OCI-LY3 (cell line): ENCODE measurements around the gene LRRC8E.

ENCODE experiments used
- H2AFZ ChIP-seq: fragments of 200-600, 300-600 bp; shearing (Covaris generic); 2 replicates; pipeline ENCODE4 v1.6.0; 2014; ENCODE audit warnings: antibody characterized with exemption, low read depth, low read length
- H3K27ac ChIP-seq: fragments of 200-600, 300-600 bp; sonication (generic); 2 replicates; pipeline ENCODE4 v1.5.1; 2014; ENCODE audit warnings: mild to moderate bottlenecking, low read length, moderate library complexity, mixed read lengths
- H3K27me3 ChIP-seq: fragments of 200-600, 300-600 bp; sonication (generic); 2 replicates; pipeline ENCODE4 v1.6.1; 2014; ENCODE audit warnings: low read depth, low read length, mixed read lengths
- H3K36me3 ChIP-seq: fragments of 200-600, 300-600 bp; sonication (generic); replicated peaks from 2 replicates; pipeline ENCODE3; 2014; ENCODE audit warnings: low read depth, low read length, mixed read lengths
- H3K4me1 ChIP-seq: fragments of 300-600, 200-600 bp; sonication (generic); 2 replicates; pipeline ENCODE4 v1.6.1; 2014; ENCODE audit warnings: low read length, mixed read lengths
- H3K4me2 ChIP-seq: fragments of 200-600, 300-600 bp; sonication (generic); 2 replicates; pipeline ENCODE4 v1.6.1; 2014; ENCODE audit warnings: low read length, mixed read lengths
- H3K4me3 ChIP-seq: fragments of 300-600, 200-600 bp; sonication (generic); 2 replicates; pipeline ENCODE4 v1.5.1; 2014; ENCODE audit warnings: antibody characterized with exemption, mild to moderate bottlenecking, low read length, moderate library complexity
- H3K79me2 ChIP-seq: fragments of 300-600, 200-600 bp; shearing (Covaris generic); 2 replicates; pipeline ENCODE4 v1.6.1; 2014; ENCODE audit warnings: mild to moderate bottlenecking, low read length, mixed read lengths
- H3K9ac ChIP-seq: fragments of 300-600, 200-600 bp; shearing (Covaris generic); 2 replicates; pipeline ENCODE4 v1.6.0; 2014; ENCODE audit warnings: mild to moderate bottlenecking, low read length, moderate library complexity
- H3K9me3 ChIP-seq: fragments of 200-600, 300-600 bp; shearing (Covaris generic); 2 replicates; pipeline ENCODE4 v1.6.1; 2014; ENCODE audit warnings: low read length, mixed read lengths; ENCODE audit not compliant: insufficient read depth
- H4K20me1 ChIP-seq: fragments of 200-600, 300-600 bp; sonication (generic); 2 replicates; pipeline ENCODE4 v1.6.1; 2016; ENCODE audit warnings: low read length, mixed read lengths; ENCODE audit not compliant: insufficient read depth
- EZH2phosphoT487 ChIP-seq: fragments of 200-600 bp; shearing (Covaris generic); IDR thresholded peaks from 2 replicates; pipeline ENCODE4 v1.6.1; 2018; ENCODE audit warnings: antibody characterized with exemption, mixed run types, low read depth
- TF ChIP-seq, protein P1 (sequence below): fragments of 200-600, 300-600 bp; sonication (generic); IDR thresholded peaks from 2 replicates; pipeline ENCODE4 v1.5.1; 2014; ENCODE audit warnings: antibody characterized with exemption, low read length, low read depth

LRRC8E gene

GRCh38 chr19:7842661-7843294, 45.5 kb upstream of the LRRC8E start:
- Histone ChIP-seq H3K9me3 (peaks cover 5% of the 10 kb centered on the region; the same call in 1 of the 2 replicates), H3K27ac (no peak overlapping the region), H3K4me3 (no peak overlapping the region), H2AFZ (no peak overlapping the region), H4K20me1 (no peaks in the 10 kb centered on the region), H3K4me1 (peaks cover 9% of the 10 kb centered on the region), H3K79me2 (no peaks in the 10 kb centered on the region), H3K27me3 (no peaks in the 10 kb centered on the region), H3K36me3 (no peaks in the 10 kb centered on the region), H3K9ac (no peak overlapping the region), H3K4me2 (no peak overlapping the region)
- TF ChIP-seq, protein P1, sequence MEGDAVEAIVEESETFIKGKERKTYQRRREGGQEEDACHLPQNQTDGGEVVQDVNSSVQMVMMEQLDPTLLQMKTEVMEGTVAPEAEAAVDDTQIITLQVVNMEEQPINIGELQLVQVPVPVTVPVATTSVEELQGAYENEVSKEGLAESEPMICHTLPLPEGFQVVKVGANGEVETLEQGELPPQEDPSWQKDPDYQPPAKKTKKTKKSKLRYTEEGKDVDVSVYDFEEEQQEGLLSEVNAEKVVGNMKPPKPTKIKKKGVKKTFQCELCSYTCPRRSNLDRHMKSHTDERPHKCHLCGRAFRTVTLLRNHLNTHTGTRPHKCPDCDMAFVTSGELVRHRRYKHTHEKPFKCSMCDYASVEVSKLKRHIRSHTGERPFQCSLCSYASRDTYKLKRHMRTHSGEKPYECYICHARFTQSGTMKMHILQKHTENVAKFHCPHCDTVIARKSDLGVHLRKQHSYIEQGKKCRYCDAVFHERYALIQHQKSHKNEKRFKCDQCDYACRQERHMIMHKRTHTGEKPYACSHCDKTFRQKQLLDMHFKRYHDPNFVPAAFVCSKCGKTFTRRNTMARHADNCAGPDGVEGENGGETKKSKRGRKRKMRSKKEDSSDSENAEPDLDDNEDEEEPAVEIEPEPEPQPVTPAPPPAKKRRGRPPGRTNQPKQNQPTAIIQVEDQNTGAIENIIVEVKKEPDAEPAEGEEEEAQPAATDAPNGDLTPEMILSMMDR = no peak
- no peak for TF ChIP-seq EZH2phosphoT487

DNA sequence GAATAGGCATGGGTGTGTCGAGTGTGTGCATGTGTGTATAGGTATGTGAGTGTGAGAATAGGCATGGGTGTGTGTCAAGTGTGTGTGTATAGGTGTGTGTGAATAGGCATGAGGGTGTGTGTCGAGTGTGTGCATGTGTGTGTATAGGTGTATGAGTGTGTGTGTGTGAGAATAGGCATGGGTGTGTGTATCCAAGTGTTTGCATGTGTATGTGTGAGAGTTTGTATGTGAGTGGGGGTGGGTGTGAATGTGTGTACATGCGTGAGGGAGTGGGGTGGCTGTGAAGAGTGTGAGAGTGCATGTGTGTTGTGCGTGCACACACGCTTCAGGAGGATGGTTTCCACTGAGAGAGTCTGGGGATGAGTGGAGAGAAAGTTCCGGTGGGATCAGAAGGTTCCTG, 44.8 kb upstream of the LRRC8E start:
- H3K9me3 ChIP-seq = peaks cover 5% of the 10 kb centered on the region; the same call in 1 of the 2 replicates
- H3K27ac ChIP-seq = no peak overlapping the region
- H3K27me3 ChIP-seq = no peaks in the 10 kb centered on the region
- no peaks in the 10 kb centered on the region for H3K79me2 ChIP-seq
- no peak overlapping the region for H2AFZ ChIP-seq
- TF ChIP-seq, protein P1 = no peak
- TF ChIP-seq EZH2phosphoT487 = no peak
- peaks cover 9% of the 10 kb centered on the region for H3K4me1 ChIP-seq
- H3K36me3 ChIP-seq = no peaks in the 10 kb centered on the region
- no peak overlapping the region for H3K4me3 ChIP-seq
- no peaks in the 10 kb centered on the region for H4K20me1 ChIP-seq
- H3K9ac ChIP-seq = no peak overlapping the region
- peak overlapping the region; percentile 15 for H3K4me2 ChIP-seq

DNA sequence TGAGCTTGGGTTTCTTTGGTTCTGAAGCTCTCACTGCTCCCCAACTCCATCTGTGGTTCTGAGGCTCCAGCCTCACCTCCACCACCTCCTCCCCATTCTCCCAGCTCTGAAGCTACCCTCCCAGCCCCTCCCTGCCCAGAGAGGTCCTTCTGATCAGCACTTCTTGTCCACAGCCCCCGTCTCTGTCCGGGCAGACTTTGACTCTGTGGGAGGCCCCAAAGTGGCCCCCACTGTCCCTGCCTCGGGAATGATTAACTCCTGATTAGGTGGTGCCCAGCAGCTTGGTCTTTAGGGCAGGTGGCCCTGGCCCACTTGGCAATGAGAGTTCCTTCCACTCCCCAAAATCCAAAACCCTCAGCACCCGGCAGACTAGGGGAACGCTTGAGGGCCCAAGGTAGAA, 43.9 kb upstream of the LRRC8E start:
- H3K4me3 ChIP-seq = no peak overlapping the region

GRCh38 chr19:7844951-7845350, 43.4 kb upstream of the LRRC8E start:
- H3K9me3 ChIP-seq = peaks cover 5% of the 10 kb centered on the region; the same call in 1 of the 2 replicates
- no peaks in the 10 kb centered on the region for H3K79me2 ChIP-seq

More for the DNA sequence above, 43.9 kb upstream of the LRRC8E start:
- peaks cover 5% of the 10 kb centered on the region; the same call in 1 of the 2 replicates for H3K9me3 ChIP-seq
- no peak overlapping the region for H3K9ac ChIP-seq
- no peaks in the 10 kb centered on the region for H3K79me2 ChIP-seq
- no peaks in the 10 kb centered on the region for H3K27me3 ChIP-seq
- H3K4me1 ChIP-seq = peaks cover 9% of the 10 kb centered on the region
- TF ChIP-seq, protein P1 = no peak
- TF ChIP-seq EZH2phosphoT487 = no peak
- H3K27ac ChIP-seq = no peak overlapping the region
- H3K36me3 ChIP-seq = no peaks in the 10 kb centered on the region
- H4K20me1 ChIP-seq = no peaks in the 10 kb centered on the region
- peak overlapping the region; percentile 15; the same call in 1 of the 2 replicates for H3K4me2 ChIP-seq
- H2AFZ ChIP-seq = no peak overlapping the region

More at GRCh38 chr19:7844951-7845350, 43.4 kb upstream of the LRRC8E start:
- peaks cover 9% of the 10 kb centered on the region for H3K4me1 ChIP-seq
- H3K9ac ChIP-seq = no peak overlapping the region
- H2AFZ ChIP-seq = no peak overlapping the region
- no peak overlapping the region for H3K4me3 ChIP-seq
- H3K27me3 ChIP-seq = no peaks in the 10 kb centered on the region
- no peaks in the 10 kb centered on the region for H4K20me1 ChIP-seq
- no peak overlapping the region for H3K27ac ChIP-seq
- no peaks in the 10 kb centered on the region for H3K36me3 ChIP-seq
- TF ChIP-seq, protein P1 = no peak
- TF ChIP-seq EZH2phosphoT487 = no peak
- H3K4me2 ChIP-seq = no peak overlapping the region
